ENCODE measurements around the gene PTTG2. TPM values are rescaled to one million over a fixed set of nuclear protein-coding genes. Genes with fewer than 3 reads are reported as not detected.

The PTTG2 gene
- total RNA-seq, 4 donors from 2014 or later: not detected

- TF ChIP-seq POLR2A (IDR thresholded peaks at IDR 0.05): no peak
- TF ChIP-seq EP300 (IDR thresholded peaks at IDR 0.05): no peak
- TF ChIP-seq CTCF (IDR thresholded peaks at IDR 0.05): no peak
- TF ChIP-seq POLR2AphosphoS5 (IDR thresholded peaks at IDR 0.05): no peak
- no peak overlapping the region for H3K27ac ChIP-seq
- no peak for DNase-seq (ENCODE audit: low spot score in 2 of 2)
- WGBS: 62% methylated on average over 3 of the region's 3 CpGs
- no peak overlapping the region for H3K4me3 ChIP-seq
- no peaks in the 10 kb centered on the region for H3K27me3 ChIP-seq
- H3K36me3 ChIP-seq: no peaks in the 10 kb centered on the region
- H3K9me3 ChIP-seq: no peaks in the 10 kb centered on the region
- H3K4me1 ChIP-seq: peaks cover 41% of the 10 kb centered on the region
Observed at GRCh38 chr4:37994569-37994968, 34.4 kb downstream of the PTTG2 start.

- Histone ChIP-seq H3K27ac (no peak overlapping the region), H3K9me3 (no peaks in the 10 kb centered on the region), H3K36me3 (no peaks in the 10 kb centered on the region), H3K4me3 (no peak overlapping the region), H3K27me3 (no peaks in the 10 kb centered on the region), H3K4me1 (peaks cover 38% of the 10 kb centered on the region)
- no peak for DNase-seq (ENCODE audit: low spot score in 2 of 2)
- WGBS: 90% methylated on average over 5 of the region's 5 CpGs
- no peak for TF ChIP-seq EP300 (IDR thresholded peaks at IDR 0.05)
- TF ChIP-seq CTCF (IDR thresholded peaks at IDR 0.05): no peak
- no peak for TF ChIP-seq POLR2AphosphoS5 (IDR thresholded peaks at IDR 0.05)
- no peak for TF ChIP-seq POLR2A (IDR thresholded peaks at IDR 0.05)
Observed at GRCh38 chr4:37995299-37995821, 35.2 kb downstream of the PTTG2 start.

GRCh38 chr4:37995981-37996775, 36.0 kb downstream of the PTTG2 start:
- no peaks in the 10 kb centered on the region for H3K36me3 ChIP-seq
- no peaks in the 10 kb centered on the region for H3K27me3 ChIP-seq
- H3K4me3 ChIP-seq: no peak overlapping the region
- no peak for TF ChIP-seq CTCF (IDR thresholded peaks at IDR 0.05)
- no peak for TF ChIP-seq EP300 (IDR thresholded peaks at IDR 0.05)
- TF ChIP-seq POLR2AphosphoS5 (IDR thresholded peaks at IDR 0.05): no peak
- no peak for TF ChIP-seq POLR2A (IDR thresholded peaks at IDR 0.05)
- WGBS: 57% methylated on average over 7 of the region's 7 CpGs
- no peak overlapping the region for H3K27ac ChIP-seq
- H3K4me1 ChIP-seq: peaks cover 32% of the 10 kb centered on the region
- DNase-seq (ENCODE audit: low spot score in 2 of 2): no peak
- no peaks in the 10 kb centered on the region for H3K9me3 ChIP-seq

- no peaks in the 10 kb centered on the region for H3K9me3 ChIP-seq
- H3K4me3 ChIP-seq: no peak overlapping the region
- no peaks in the 10 kb centered on the region for H3K36me3 ChIP-seq
- TF ChIP-seq CTCF (IDR thresholded peaks at IDR 0.05) (no peak), EP300 (IDR thresholded peaks at IDR 0.05) (no peak), POLR2AphosphoS5 (IDR thresholded peaks at IDR 0.05) (no peak), POLR2A (IDR thresholded peaks at IDR 0.05) (no peak)
- H3K27me3 ChIP-seq: no peaks in the 10 kb centered on the region
- H3K4me1 ChIP-seq: peaks cover 27% of the 10 kb centered on the region
- 89% methylated on average over 9 of the region's 9 CpGs for WGBS
- no peak for DNase-seq (ENCODE audit: low spot score in 2 of 2)
- no peak overlapping the region for H3K27ac ChIP-seq
Observed at GRCh38 chr4:37998226-37998625, 38.0 kb downstream of the PTTG2 start.

- Histone ChIP-seq H3K27me3 (no peaks in the 10 kb centered on the region), H3K4me1 (peaks cover 27% of the 10 kb centered on the region)
- WGBS: 95% methylated on average over 12 of the region's 12 CpGs
Observed at GRCh38 chr4:37999000-37999716, 39.0 kb downstream of the PTTG2 start.

More at GRCh38 chr4:37999000-37999716, 39.0 kb downstream of the PTTG2 start:
- no peaks in the 10 kb centered on the region for H3K9me3 ChIP-seq
- DNase-seq (ENCODE audit: low spot score in 2 of 2): no peak
- no peaks in the 10 kb centered on the region for H3K36me3 ChIP-seq
- H3K4me3 ChIP-seq: no peak overlapping the region
- TF ChIP-seq EP300 (IDR thresholded peaks at IDR 0.05) (no peak), POLR2AphosphoS5 (IDR thresholded peaks at IDR 0.05) (no peak), POLR2A (IDR thresholded peaks at IDR 0.05) (no peak), CTCF (IDR thresholded peaks at IDR 0.05) (no peak)
- no peak overlapping the region for H3K27ac ChIP-seq
